HepG2 (cell line): ENCODE results near the gene TGFBI. TPM values are rescaled to one million over a fixed set of nuclear protein-coding genes. Genes with fewer than 3 reads are reported as not detected.
A peak's percentile ranks its signal among the peaks of the same experiment; 100 is the strongest.

Experiments
- ARNT2 ChIP-seq: sonication (generic); formaldehyde crosslinking; IDR thresholded peaks from 2 replicates; pipeline ENCODE4 v1.8.0; 2022; ENCODE audit warnings: mild to moderate bottlenecking, low read depth, missing genetic modification reagents, moderate library complexity
- DPF2 ChIP-seq: sonication (generic); formaldehyde crosslinking; IDR thresholded peaks from 2 replicates; pipeline ENCODE4 v1.4.0; 2020; ENCODE audit warnings: mild to moderate bottlenecking, low read depth, missing genetic modification reagents, borderline replicate concordance
- EHMT2 ChIP-seq: fragments of 200-600 bp; sonication (generic); IDR thresholded peaks from 2 replicates; pipeline ENCODE4 v1.7.0; 2017; ENCODE audit warnings: antibody characterized with exemption, low read depth, low read length, borderline replicate concordance
- EZH2 ChIP-seq: conservative IDR thresholded peaks from 2 replicates; pipeline ENCODE4 v1.6.1; 2012; ENCODE audit warnings: mild to moderate bottlenecking, low read depth, low read length, moderate library complexity
- MEIS2 ChIP-seq: sonication (generic); formaldehyde crosslinking; IDR thresholded peaks from 2 replicates; pipeline ENCODE4 v1.9.0; 2021; ENCODE audit warnings: mild to moderate bottlenecking, missing genetic modification reagents
- NONO ChIP-seq, 2 experiments: fragments of 450-650 bp in 1 of 2; sonication (generic) in 1 of 2; formaldehyde crosslinking in 1 of 2; IDR thresholded peaks in 1 of 2; conservative IDR thresholded peaks in 1 of 2; 2 replicates each; pipeline versions ENCODE4 v1.6.1 to v1.8.0; 2017 to 2022; ENCODE audit warnings: mild to moderate bottlenecking in 1 of 2, missing genetic modification reagents in 1 of 2, moderate library complexity in 1 of 2
- PLRG1 ChIP-seq: fragments of 450-650 bp; conservative IDR thresholded peaks from 2 replicates; pipeline ENCODE4 v1.6.1; 2016
- REL ChIP-seq: sonication (generic); formaldehyde crosslinking; conservative IDR thresholded peaks from 2 replicates; pipeline ENCODE4 v1.8.0; 2022; ENCODE audit warnings: mild to moderate bottlenecking, missing genetic modification reagents, moderate library complexity
- SNAPC2 ChIP-seq: sonication (generic); formaldehyde crosslinking; IDR thresholded peaks from 2 replicates; pipeline ENCODE4 v1.8.1; 2022; ENCODE audit warnings: mild to moderate bottlenecking, missing genetic modification reagents
- SRSF9 ChIP-seq: fragments of 200-400 bp; formaldehyde crosslinking; IDR thresholded peaks from 2 replicates; pipeline ENCODE4 v1.6.1; 2018; ENCODE audit warnings: borderline replicate concordance, mild to moderate bottlenecking, low read depth, low read length; ENCODE audit not compliant: insufficient read depth, poor library complexity, severe bottlenecking
- ZBTB40 ChIP-seq, 2 experiments: fragments of 450-650 bp in 1 of 2; sonication (generic) in 1 of 2; formaldehyde crosslinking in 1 of 2; IDR thresholded peaks; 2 replicates each; pipeline versions ENCODE4 v1.6.1 to v1.8.0; 2016 to 2022; ENCODE audit warnings: antibody characterized with exemption in 1 of 2, mild to moderate bottlenecking in 1 of 2, missing genetic modification reagents in 1 of 2
- ZBTB7A ChIP-seq: sonication (generic); formaldehyde crosslinking; IDR thresholded peaks from 2 replicates; pipeline ENCODE4 v1.8.0; 2022; ENCODE audit warnings: mild to moderate bottlenecking, missing genetic modification reagents
- ZFX ChIP-seq: sonication (generic); formaldehyde crosslinking; IDR thresholded peaks from 2 replicates; pipeline ENCODE4 v1.4.0; 2020; ENCODE audit warnings: mild to moderate bottlenecking, low read depth, missing genetic modification reagents, moderate library complexity
- ZKSCAN1 ChIP-seq: fragments of 150-350 bp; IDR thresholded peaks from 2 replicates; pipeline ENCODE4 v1.6.1; 2014; ENCODE audit warnings: low read length
- ZNF24 ChIP-seq: fragments of 450-650 bp; IDR thresholded peaks from 2 replicates; pipeline ENCODE4 v1.6.1; 2017; ENCODE audit warnings: antibody characterized with exemption, mild to moderate bottlenecking
- ZNF260 ChIP-seq: sonication (generic); formaldehyde crosslinking; IDR thresholded peaks from 2 replicates; pipeline ENCODE4 v1.4.0; 2020; ENCODE audit warnings: missing genetic modification reagents, low read depth, mild to moderate bottlenecking, borderline replicate concordance
- ZNF333 ChIP-seq: sonication (generic); formaldehyde crosslinking; IDR thresholded peaks from 2 replicates; pipeline ENCODE4 v1.4.0; 2020; ENCODE audit warnings: mild to moderate bottlenecking, missing genetic modification reagents, borderline replicate concordance
- ZNF605 ChIP-seq: sonication (generic); formaldehyde crosslinking; IDR thresholded peaks from 2 replicates; pipeline ENCODE4 v1.8.0; 2022; ENCODE audit warnings: mild to moderate bottlenecking, missing genetic modification reagents
- ZNF850 ChIP-seq: sonication (generic); formaldehyde crosslinking; conservative IDR thresholded peaks from 2 replicates; pipeline ENCODE4 v1.9.0; 2021; ENCODE audit warnings: mild to moderate bottlenecking, missing genetic modification reagents
- polyA plus RNA-seq, 8 experiments: library from polyadenylated mRNA; depleted of rRNA in 3 of 8; stranded (reverse) in 7 of 8; unstranded in 1 of 8; fragments of >200 nt; fragmentation: Illumina TruSeq in 4 of 8; extraction: Trizol in 4 of 8; gene quantifications; 2 replicates each; pipeline versions ENCODE4 v1.2.1 to v1.2.3, GENCODE V29; 2011 to 2016; ENCODE audit warnings: low read depth in 4 of 8, missing spikeins in 1 of 8, mixed read lengths in 1 of 8; ENCODE audit not compliant: insufficient read depth in 1 of 8
- total RNA-seq, 5 experiments: library from RNA; depleted of rRNA; stranded (reverse); fragments of >200 nt; fragmentation: Illumina TruSeq; extraction: Trizol; gene quantifications; 2 replicates each; pipeline ENCODE4 v1.2.3, GENCODE V29; 2016; ENCODE audit warnings: low read depth in 1 of 5

The TGFBI gene
- total and polyA plus RNA-seq, 2 of the 13 experiments (the other 11 are each of a cell fraction or from before 2014, with no cell fraction given): 275 to 457 TPM

GRCh38 chr5:136028782-136029742 lies at the start of gene TGFBI (continued):
- peak; percentile 91 for TF ChIP-seq ZNF605 (CRISPR knock-in tag)
- TF ChIP-seq SNAPC2 (CRISPR knock-in tag): peak; percentile 72; the same call in 1 of the 2 replicates
- no peak for TF ChIP-seq EZH2
- TF ChIP-seq PLRG1: no peak
- TF ChIP-seq ZBTB7A (CRISPR knock-in tag): no peak
- peak; percentile 93 for TF ChIP-seq ZNF333 (CRISPR knock-in tag)
- TF ChIP-seq ZBTB40 (IDR thresholded peaks at IDR 0.05): no peak
- TF ChIP-seq ZBTB40 (CRISPR knock-in tag; IDR thresholded peaks at IDR 0.05): peak; percentile 70
- TF ChIP-seq MEIS2 (CRISPR knock-in tag): peak; percentile 72
- TF ChIP-seq EHMT2: no peak
- TF ChIP-seq ARNT2 (CRISPR knock-in tag): peak; percentile 95
- TF ChIP-seq ZFX: peak; percentile 83
- no peak for TF ChIP-seq ZNF24
- peak; percentile 68; the same call in 1 of the 2 replicates for TF ChIP-seq REL (CRISPR knock-in tag)
- no peak for TF ChIP-seq NONO (IDR thresholded peaks at IDR 0.05)
- peak; percentile 88 for TF ChIP-seq NONO (CRISPR knock-in tag; conservative IDR thresholded peaks at IDR 0.05)
- TF ChIP-seq ZNF850 (CRISPR knock-in tag): 0 out of 2 replicates have a peak, but pooled peaks have one; percentile 82
- no peak for TF ChIP-seq ZNF260 (CRISPR knock-in tag)
- no peak for TF ChIP-seq ZKSCAN1
- no peak for TF ChIP-seq SRSF9
- TF ChIP-seq DPF2: no peak
